HEK293T (cell line): ENCODE measurements around the gene ALDOC.

Experiments
- CTCF ChIA-PET: fragments of 350-600 bp; formaldehyde crosslinking; extraction: SDS; loops from one replicate; lab custom pipeline; 2021; ENCODE audit warnings: antibody characterized with exemption, inconsistent platforms; lab: Yijun Ruan, JAX
- POLR2A ChIA-PET: fragments of 350-600 bp; formaldehyde crosslinking; extraction: SDS; loops from one replicate; lab custom pipeline; 2020; ENCODE audit warnings: antibody characterized with exemption, inconsistent platforms; lab: Yijun Ruan, JAX
- DNase-seq: peaks from one replicate; pipeline ENCODE4 v3.0.0; 2012; ENCODE audit warnings: mixed read lengths; ENCODE audit errors: extremely low spot score
- ARNT ChIP-seq: fragments of 450-650 bp; IDR thresholded peaks from 2 replicates; pipeline ENCODE4 v1.6.1; 2017; ENCODE audit warnings: mild to moderate bottlenecking
- BHLHE40 ChIP-seq: fragments of 450-650 bp; IDR thresholded peaks from 2 replicates; pipeline ENCODE4 v1.6.1; 2016; ENCODE audit warnings: mild to moderate bottlenecking, moderate library complexity, borderline replicate concordance
- CTBP1 ChIP-seq: fragments of 450-650 bp; IDR thresholded peaks from 2 replicates; pipeline ENCODE4 v1.6.1; 2016; ENCODE audit warnings: borderline replicate concordance
- ELF4 ChIP-seq: fragments of 450-650 bp; IDR thresholded peaks from 2 replicates; pipeline ENCODE4 v1.6.1; 2017; ENCODE audit warnings: antibody characterized with exemption
- FOXA1 ChIP-seq: fragments of 450-650 bp; IDR thresholded peaks from 2 replicates; pipeline ENCODE4 v1.6.1; 2016; ENCODE audit warnings: mild to moderate bottlenecking
- FOXK2 ChIP-seq: fragments of 450-650 bp; IDR thresholded peaks from 2 replicates; pipeline ENCODE4 v1.6.1; 2016; ENCODE audit warnings: mild to moderate bottlenecking
- FOXM1 ChIP-seq: fragments of 450-650 bp; IDR thresholded peaks from 2 replicates; pipeline ENCODE4 v1.6.1; 2017; ENCODE audit warnings: mild to moderate bottlenecking, borderline replicate concordance
- HDGF ChIP-seq: fragments of 450-650 bp; IDR thresholded peaks from 2 replicates; pipeline ENCODE4 v1.6.1; 2017; ENCODE audit warnings: antibody characterized with exemption, borderline replicate concordance
- L3MBTL2 ChIP-seq: fragments of 450-650 bp; conservative IDR thresholded peaks from 2 replicates; pipeline ENCODE4 v1.6.1; 2016; ENCODE audit warnings: mild to moderate bottlenecking
- LEF1 ChIP-seq: fragments of 450-650 bp; IDR thresholded peaks from 2 replicates; pipeline ENCODE4 v1.6.1; 2017; ENCODE audit warnings: mild to moderate bottlenecking, borderline replicate concordance
- NFRKB ChIP-seq: fragments of 450-650 bp; IDR thresholded peaks from 2 replicates; pipeline ENCODE4 v1.6.1; 2016; ENCODE audit warnings: mild to moderate bottlenecking, moderate library complexity
- PKNOX1 ChIP-seq: fragments of 450-650 bp; IDR thresholded peaks from 2 replicates; pipeline ENCODE4 v1.6.1; 2016
- SP1 ChIP-seq: fragments of 450-650 bp; IDR thresholded peaks from 2 replicates; pipeline ENCODE4 v1.6.1; 2017
- SUZ12 ChIP-seq: fragments of 450-650 bp; IDR thresholded peaks from 2 replicates; pipeline ENCODE4 v1.6.1; 2016; ENCODE audit warnings: mild to moderate bottlenecking
- TARDBP ChIP-seq: fragments of 450-650 bp; IDR thresholded peaks from 2 replicates; pipeline ENCODE4 v1.6.1; 2016
- ZNF384 ChIP-seq: fragments of 450-650 bp; IDR thresholded peaks from 2 replicates; pipeline ENCODE4 v1.6.1; 2016

The ALDOC gene

GRCh38 chr17:28576758-28577465, at the start of gene ALDOC:
TSS of gene ALDOC (minus strand) at chr17:28576895. CDS start at chr17:28575532, 1,363 bp downstream.
- peak; percentile 94 for DNase-seq
- TF ChIP-seq FOXA1 (no peak), L3MBTL2 (no peak), ELF4 (no peak), TARDBP (no peak), LEF1 (no peak), HDGF (no peak), PKNOX1 (no peak), SP1 (no peak), BHLHE40 (no peak), FOXK2 (no peak), FOXM1 (no peak), NFRKB (no peak), CTBP1 (no peak), ZNF384 (no peak), ARNT (no peak)
- POLR2A ChIA-PET = interaction anchor here (0.6 to 1.5 kb wide), 8 partner anchors 8 to 359 kb away, joined by 3 to 6 read pairs (median 4); partner anchors contain the start of genes RPL23A, SPAG5 and UNC119

GRCh38 chr17:28624148-28624547, 47.5 kb upstream of the ALDOC start:
- TF ChIP-seq FOXK2 (no peak), ZNF384 (no peak), SP1 (no peak), HDGF (no peak), CTBP1 (no peak)
- no peak for DNase-seq
- ChIA-PET POLR2A (interaction anchor here (1.1 to 2.1 kb wide), 4 partner anchors 15 to 92 kb away, joined by 3 to 4 read pairs (median 4); partner anchors contain the start of genes SDF2 and SUPT6H), CTCF (interaction anchor here (0.6 to 1.3 kb wide), 3 partner anchors 12 to 23 kb away, joined by 3 to 8 read pairs (median 5); no protein-coding TSS in a partner anchor)

More at GRCh38 chr17:28576758-28577465, at the start of gene ALDOC:
- CTCF ChIA-PET = no interaction called here

- ChIA-PET POLR2A (interaction anchor here (1.1 to 2.1 kb wide), 4 partner anchors 14 to 93 kb away, joined by 3 to 4 read pairs (median 4); partner anchors contain the start of genes SDF2 and SUPT6H), CTCF (interaction anchor here (0.6 to 1.3 kb wide), 3 partner anchors 12 to 23 kb away, joined by 3 to 8 read pairs (median 5); no protein-coding TSS in a partner anchor)
- DNase-seq = no peak
- no peak for TF ChIP-seq SP1
Observed at GRCh38 chr17:28623696-28624095, 47.0 kb upstream of the ALDOC start.

- POLR2A ChIA-PET = no interaction called here
- no peak for TF ChIP-seq ELF4
- no peak for TF ChIP-seq HDGF
- no peak for TF ChIP-seq SP1
- no peak for TF ChIP-seq FOXK2
- TF ChIP-seq LEF1 = no peak
- TF ChIP-seq L3MBTL2 = no peak
- no peak for TF ChIP-seq ZNF384
- TF ChIP-seq FOXA1 = no peak
- TF ChIP-seq TARDBP = no peak
- TF ChIP-seq NFRKB = no peak
- CTCF ChIA-PET = no interaction called here
- DNase-seq = no peak
Observed at GRCh38 chr17:28622186-28622585, 45.5 kb upstream of the ALDOC start.

GRCh38 chr17:28620010-28620409, 43.3 kb upstream of the ALDOC start:
- ChIA-PET POLR2A (no interaction called here), CTCF (interaction anchor here (0.6 to 1.0 kb wide), 3 partner anchors 9 to 68 kb away, joined by 3 read pairs; no protein-coding TSS in a partner anchor)
- DNase-seq = no peak
- no peak for TF ChIP-seq FOXA1
- no peak for TF ChIP-seq FOXK2
- TF ChIP-seq SUZ12 = no peak
- TF ChIP-seq ELF4 = no peak
- no peak for TF ChIP-seq HDGF
- no peak for TF ChIP-seq TARDBP
- no peak for TF ChIP-seq ZNF384
- no peak for TF ChIP-seq PKNOX1
- no peak for TF ChIP-seq NFRKB
- no peak for TF ChIP-seq LEF1

GRCh38 chr17:28618464-28618863, 41.8 kb upstream of the ALDOC start:
- POLR2A ChIA-PET = no interaction called here
- no peak for TF ChIP-seq FOXA1
- TF ChIP-seq ARNT = no peak
- no peak for TF ChIP-seq L3MBTL2
- no peak for TF ChIP-seq FOXM1
- no peak for TF ChIP-seq SUZ12
- TF ChIP-seq HDGF = no peak
- TF ChIP-seq LEF1 = no peak
- no peak for TF ChIP-seq TARDBP
- TF ChIP-seq FOXK2 = no peak
- TF ChIP-seq ZNF384 = no peak
- no peak for TF ChIP-seq ELF4
- TF ChIP-seq NFRKB = no peak
- no peak for TF ChIP-seq SP1
- no peak for TF ChIP-seq BHLHE40
- no peak for TF ChIP-seq PKNOX1
- TF ChIP-seq CTBP1 = no peak
- CTCF ChIA-PET = interaction anchor here (0.6 to 1.6 kb wide), 3 partner anchors 25 to 153 kb away, joined by 3 to 5 read pairs (median 3); no protein-coding TSS in a partner anchor
- no peak for DNase-seq
